Ovary (tissue), 3 donors: ENCODE results near the gene HS6ST3.

Source experiments
- EP300 ChIP-seq: sonication (generic); formaldehyde crosslinking; IDR thresholded peaks from one replicate; pipeline ENCODE4 v1.6.1; 2017; ENCODE audit warnings: antibody characterized with exemption
- POLR2A ChIP-seq: fragments of 450-650 bp; IDR thresholded peaks from one replicate; pipeline ENCODE4 v1.6.1; 2017; ENCODE audit warnings: antibody characterized with exemption, mild to moderate bottlenecking, moderate library complexity
- TF ChIP-seq, protein P1 (sequence below), 3 donors: fragments of 450-650 bp in 2 of 3; fragments of 200-600 bp in 1 of 3; IDR thresholded peaks; one replicate each; pipeline versions ENCODE4 v1.5.1 to v1.8.0; 2016 to 2022; ENCODE audit warnings: antibody characterized with exemption in 3 of 3, mild to moderate bottlenecking in 1 of 3
- donor health status: DM: no; HTN: no; CAD: no.

DNA sequence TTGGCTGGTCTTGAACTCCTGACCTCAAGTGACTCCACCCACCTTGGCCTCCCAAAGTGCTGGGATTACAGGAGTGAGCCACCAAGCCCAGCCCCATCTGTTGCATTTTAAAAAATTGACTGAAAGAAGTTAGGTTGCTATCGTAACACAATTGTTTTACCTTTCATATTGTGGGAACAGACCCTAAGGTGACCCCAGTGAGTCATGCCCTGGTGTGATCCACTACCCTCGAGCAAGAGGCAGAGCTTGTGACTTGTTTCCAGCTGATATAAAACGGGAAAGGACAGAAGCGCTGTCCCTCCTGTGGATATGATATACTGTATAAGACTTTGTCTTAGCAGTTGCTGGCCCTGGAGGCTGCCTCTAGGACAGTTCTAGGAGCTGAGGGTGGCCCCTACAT, 308.6 kb downstream of the HS6ST3 start:
- TF ChIP-seq, protein P1, sequence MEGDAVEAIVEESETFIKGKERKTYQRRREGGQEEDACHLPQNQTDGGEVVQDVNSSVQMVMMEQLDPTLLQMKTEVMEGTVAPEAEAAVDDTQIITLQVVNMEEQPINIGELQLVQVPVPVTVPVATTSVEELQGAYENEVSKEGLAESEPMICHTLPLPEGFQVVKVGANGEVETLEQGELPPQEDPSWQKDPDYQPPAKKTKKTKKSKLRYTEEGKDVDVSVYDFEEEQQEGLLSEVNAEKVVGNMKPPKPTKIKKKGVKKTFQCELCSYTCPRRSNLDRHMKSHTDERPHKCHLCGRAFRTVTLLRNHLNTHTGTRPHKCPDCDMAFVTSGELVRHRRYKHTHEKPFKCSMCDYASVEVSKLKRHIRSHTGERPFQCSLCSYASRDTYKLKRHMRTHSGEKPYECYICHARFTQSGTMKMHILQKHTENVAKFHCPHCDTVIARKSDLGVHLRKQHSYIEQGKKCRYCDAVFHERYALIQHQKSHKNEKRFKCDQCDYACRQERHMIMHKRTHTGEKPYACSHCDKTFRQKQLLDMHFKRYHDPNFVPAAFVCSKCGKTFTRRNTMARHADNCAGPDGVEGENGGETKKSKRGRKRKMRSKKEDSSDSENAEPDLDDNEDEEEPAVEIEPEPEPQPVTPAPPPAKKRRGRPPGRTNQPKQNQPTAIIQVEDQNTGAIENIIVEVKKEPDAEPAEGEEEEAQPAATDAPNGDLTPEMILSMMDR (IDR thresholded peaks at IDR 0.05): no peak
- TF ChIP-seq EP300 (no peak), POLR2A (no peak)
